ENCODE measurements around the gene C11orf97.

C11orf97 gene

GRCh38 chr11:94574193-94574961 lies 62.1 kb downstream of the C11orf97 start:
- no peak for DNase-seq (ENCODE audit: low spot score)
- H3K27ac ChIP-seq, result no peak overlapping the region
- POLR2A ChIA-PET (ENCODE audit: low non-redundant PET), result no interaction called here
- no peak for TF ChIP-seq CTCF (conservative IDR thresholded peaks at IDR 0.05; ENCODE audit: low read depth)
- CTCF ChIA-PET, result no interaction called here

GRCh38 chr11:94576306-94576705 lies 64.0 kb downstream of the C11orf97 start:
- ChIA-PET CTCF (interaction anchor here (0.6 kb wide), 1 partner anchor 1936 kb away, joined by 3 read pairs; no protein-coding TSS in a partner anchor), POLR2A (ENCODE audit: low non-redundant PET) (no interaction called here)
- H3K27ac ChIP-seq, result no peak overlapping the region
- no peak for DNase-seq (ENCODE audit: low spot score)
- TF ChIP-seq CTCF (conservative IDR thresholded peaks at IDR 0.05; ENCODE audit: low read depth), result no peak

- ChIA-PET CTCF (interaction anchor here (0.6 kb wide), 1 partner anchor 183 kb away, joined by 7 read pairs; no protein-coding TSS in a partner anchor), POLR2A (ENCODE audit: low non-redundant PET) (no interaction called here)
- no peak for DNase-seq (ENCODE audit: low spot score)
- TF ChIP-seq CTCF (conservative IDR thresholded peaks at IDR 0.05; ENCODE audit: low read depth), result no peak
- H3K27ac ChIP-seq, result no peak overlapping the region
These were observed 65.6 kb downstream of the C11orf97 start for GRCh38 chr11:94577841-94578240.
